NCI-H2107 treated with DMSO at 0.1 percent for 48 hours (cell line): ENCODE measurements around the gene APOBEC3A.
"Not testable (repeated sequence)": the region's sequence is repeated elsewhere in the genome, so short reads cannot be mapped to it uniquely, and the experiment has no call there.

Source experiments
- DNase-seq: peaks from one replicate; lab custom pipeline; 2025; ENCODE audit not compliant: unreplicated experiment; lab: John Stamatoyannopoulos, UW

Gene APOBEC3A

DNA sequence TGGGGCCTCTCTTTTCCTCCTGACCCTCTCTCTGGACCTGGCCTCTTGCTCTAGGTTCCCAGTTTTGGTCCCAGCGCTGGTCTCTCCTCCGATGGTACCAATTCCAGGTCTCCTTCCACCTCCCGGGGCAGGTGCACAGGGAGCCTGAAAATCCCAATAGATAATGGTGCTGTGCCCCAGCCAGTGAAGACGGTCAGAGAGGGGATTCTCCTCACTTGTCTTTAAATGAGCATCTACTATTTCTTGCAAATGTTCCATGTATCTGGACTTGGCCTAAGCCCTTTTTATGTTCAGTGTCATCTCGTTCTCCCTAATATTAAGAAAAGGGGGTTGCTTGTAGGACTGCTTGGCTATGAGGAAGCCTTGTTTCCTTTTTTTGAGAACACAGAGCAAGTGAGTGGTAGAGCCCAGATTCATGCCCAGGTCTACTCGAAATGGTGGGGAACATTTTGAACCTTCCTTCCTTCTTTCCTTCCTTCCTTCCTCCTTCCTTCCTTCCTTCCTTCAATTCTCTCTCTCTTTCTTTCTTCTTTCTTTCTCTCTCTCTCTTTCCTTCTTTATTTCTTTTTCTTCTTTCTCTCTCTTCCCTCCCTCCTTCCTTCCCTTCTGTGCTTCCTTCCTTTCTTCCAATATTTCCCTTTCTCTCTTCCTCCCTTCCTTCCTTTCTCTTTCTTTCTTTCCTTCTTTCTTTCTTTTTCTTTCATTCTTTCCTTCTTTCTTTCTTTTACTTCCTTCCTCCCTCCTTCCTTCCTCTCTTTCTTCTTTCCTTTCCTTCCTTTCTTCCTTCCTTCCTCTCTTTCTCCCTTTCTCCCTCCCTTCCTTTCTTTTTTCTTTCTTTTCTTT, 620 bp downstream of the APOBEC3A start:
- no peak for DNase-seq

DNA sequence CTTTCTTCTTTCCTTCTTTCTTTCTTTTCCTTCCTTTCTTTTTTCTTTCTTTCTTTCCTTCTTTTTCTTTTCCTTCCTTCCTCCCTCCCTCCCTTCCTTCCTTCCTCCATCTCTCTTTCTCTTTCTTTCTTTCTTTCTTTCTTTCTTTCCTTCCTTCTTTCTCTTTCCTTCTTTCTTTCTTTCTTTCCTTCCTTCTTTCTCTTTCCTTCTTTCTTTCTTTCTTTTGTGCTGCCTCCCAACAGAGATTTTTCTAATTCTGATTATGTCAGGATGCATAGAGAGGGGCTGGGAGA, 1.2 kb downstream of the APOBEC3A start:
- not testable (repeated sequence) for DNase-seq

DNA sequence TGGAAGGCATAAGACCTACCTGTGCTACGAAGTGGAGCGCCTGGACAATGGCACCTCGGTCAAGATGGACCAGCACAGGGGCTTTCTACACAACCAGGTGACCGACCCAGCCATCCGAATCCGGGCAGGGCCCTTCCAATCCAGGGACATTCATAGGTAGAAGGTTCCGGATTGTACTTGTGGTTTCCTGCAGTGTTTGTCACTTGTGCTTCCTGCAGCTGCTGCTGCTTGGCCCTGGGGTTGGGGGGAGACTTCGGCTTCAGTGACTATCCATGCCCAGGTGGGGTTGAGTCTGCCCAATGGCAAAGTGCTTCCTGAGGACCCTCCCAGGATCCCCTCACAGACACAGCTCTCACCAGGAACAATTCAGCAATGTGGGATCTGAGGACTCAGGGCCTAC, 2.2 kb downstream of the APOBEC3A start:
- DNase-seq: no peak

DNA sequence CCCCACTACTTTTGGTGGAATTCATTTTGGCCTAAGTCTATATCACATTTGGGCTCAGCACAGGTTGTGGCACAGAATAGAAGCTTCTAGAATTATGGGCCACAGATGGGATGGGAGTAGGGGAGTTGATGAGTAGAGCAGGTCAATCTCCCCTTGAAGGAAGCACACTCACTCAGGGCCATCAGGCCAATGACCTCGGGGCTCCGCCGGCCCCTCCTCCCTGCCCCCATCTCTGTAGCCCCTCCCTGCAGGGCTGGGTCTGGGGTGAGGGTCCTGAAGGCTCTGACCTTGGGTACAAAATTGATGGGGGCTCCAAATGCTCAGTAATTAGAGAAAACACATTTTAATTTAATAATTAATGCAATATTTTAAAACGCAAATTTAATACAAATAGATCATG, 3.3 kb downstream of the APOBEC3A start:
- not testable (repeated sequence) for DNase-seq

DNA sequence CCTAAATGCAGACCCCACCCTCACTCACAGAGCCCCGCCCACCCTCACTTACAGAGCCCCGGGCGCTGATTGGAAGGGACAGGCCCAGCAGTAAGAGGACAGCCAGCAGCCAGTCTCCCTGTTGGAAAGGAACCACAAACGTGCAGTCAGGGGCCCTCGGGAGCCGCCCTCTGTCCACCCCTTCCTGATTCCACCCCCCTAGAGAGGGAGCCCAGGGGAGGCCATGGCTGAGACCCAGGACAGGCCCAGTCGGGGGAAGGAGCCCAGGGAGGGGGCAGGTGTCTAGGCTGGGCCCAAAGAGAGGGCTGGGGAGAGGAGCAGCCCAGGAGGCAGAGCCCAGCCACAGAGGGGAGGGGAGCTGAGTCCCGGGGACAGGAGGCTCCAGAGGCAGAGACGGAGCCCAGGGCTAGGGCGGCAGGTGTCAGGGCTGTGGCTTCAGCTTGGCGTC, 5.9 kb downstream of the APOBEC3A start:
- DNase-seq: not testable (repeated sequence)

DNA sequence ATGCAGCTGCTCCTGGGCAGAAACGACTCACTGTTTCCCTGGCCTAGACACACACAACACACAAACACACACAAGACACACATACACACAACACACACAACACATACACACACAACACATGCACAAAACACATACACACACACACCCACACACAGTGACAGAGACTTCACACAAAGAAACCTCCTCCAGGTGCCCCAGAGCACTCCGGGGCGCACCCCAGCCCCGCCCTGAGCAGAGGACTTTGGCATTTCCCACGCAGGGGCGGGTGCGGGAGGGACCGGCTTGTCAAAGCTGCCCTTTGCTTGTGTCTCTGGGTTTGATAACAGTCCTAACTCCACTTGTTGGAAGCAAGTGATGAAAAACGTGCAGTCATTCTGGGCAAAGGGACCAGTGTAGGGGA, 6.5 kb downstream of the APOBEC3A start:
- no peak for DNase-seq

DNA sequence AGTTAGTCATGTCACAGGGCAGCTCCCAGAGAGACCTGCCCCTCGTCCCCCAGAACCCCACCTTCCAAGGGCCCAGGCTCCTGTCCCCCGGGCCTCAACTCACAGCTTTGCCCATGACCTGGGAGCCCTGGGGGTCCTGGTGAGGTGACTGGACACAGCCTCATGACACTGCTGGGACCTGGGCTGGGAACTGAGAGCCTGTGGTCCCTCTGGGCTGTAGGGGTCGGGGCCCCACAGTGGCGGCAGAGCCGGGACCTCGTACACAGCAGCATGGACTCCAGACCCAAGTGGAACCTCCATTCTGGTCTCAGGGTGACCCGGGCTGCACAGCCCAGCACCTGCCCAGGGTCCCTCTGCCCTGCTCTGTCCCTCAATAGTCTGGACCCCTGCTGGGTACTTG, 6.9 kb downstream of the APOBEC3A start:
- no peak for DNase-seq

DNA sequence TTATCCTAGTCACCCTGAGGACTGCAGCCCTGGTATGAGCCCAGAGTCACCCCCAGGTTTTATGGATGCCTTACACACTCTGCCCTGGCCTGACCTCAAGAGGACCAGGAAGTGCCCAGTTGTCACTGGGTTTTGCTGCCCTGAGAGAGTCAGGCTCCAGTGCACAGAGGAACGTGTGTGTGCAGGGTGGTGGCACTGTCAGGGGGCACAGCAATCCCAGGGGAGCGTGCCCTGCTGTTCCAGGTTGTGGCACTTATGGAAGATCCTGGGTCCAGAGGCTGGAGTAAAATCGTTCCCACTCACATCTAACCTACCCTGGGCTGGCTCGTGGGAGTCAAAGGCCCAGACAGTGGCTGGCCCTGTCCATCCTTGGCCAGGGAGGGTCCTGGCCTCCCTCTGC, 7.6 kb downstream of the APOBEC3A start:
- no peak for DNase-seq

DNA sequence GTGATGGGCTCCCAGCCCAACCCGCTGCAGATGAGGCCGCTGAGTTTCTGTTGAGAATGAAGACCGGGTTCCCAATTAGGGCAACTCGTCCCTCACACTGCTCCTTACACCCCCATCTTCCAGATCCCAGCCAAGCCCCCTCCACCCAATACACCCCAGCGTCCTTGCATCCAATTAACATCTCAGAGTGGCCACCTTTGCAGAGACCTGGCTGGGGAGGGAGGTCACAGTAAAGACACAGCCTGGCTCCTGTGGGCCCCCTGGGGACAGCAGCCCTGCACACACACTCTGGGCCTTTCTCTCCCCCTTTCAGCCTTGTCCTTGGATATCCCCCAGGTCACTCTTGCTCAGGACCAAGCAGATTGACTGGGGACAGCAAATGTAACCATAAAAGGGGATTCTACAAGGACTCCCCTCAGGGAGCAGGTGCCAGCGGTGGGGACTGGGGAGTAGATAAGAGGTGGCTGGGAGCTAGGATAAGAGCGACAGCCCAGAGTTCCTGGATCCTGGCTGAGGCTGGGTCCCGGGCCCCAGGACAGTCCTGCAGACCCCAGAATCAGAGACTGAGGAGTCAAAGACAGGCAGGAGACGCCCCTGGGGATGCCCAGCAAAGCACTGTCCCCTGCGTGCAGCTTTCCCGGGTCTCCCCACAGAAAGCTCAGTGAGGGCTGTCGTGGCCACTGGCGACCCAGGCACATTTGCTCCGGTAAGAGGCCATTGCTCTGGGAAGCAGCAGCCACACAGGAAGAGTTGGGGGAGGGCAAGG, 8.4 kb downstream of the APOBEC3A start:
- DNase-seq: no peak

DNA sequence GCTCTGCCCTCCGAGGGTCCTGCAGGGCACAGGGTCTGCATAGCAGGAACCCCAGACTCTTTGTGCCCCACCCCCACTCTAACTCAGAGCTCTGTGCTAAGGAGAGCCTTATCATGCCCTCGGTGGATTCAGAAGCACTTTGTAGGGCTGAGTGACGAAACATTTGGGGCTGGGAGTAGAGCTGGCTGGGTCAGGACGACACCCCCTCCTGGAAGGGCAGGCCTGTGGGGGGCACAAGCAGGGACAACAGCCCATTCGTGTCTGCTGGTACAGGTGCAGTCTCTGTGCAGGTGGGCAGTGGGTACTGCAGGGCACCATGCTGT, 8.9 kb downstream of the APOBEC3A start:
- DNase-seq: no peak

DNA sequence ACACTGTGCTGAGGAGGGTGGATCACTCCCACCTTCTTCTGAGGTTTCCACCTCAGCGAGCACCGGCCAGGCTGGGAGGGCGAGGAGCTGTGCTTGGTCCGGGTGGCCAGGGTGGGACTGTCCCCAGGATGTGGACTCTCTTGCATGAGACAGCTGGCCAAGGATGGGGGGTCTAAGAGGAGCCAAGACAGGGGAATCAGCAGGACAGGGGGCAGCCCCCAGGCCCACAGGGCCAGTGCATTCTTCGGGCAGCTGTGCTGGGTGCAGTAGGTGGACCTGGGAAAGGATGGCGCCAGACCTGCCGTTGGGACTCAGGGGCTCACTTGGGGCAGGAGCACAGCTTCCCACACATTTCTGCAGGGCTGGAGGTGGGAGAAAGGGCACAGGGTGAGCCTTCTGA, 9.5 kb downstream of the APOBEC3A start:
- no peak for DNase-seq

DNA sequence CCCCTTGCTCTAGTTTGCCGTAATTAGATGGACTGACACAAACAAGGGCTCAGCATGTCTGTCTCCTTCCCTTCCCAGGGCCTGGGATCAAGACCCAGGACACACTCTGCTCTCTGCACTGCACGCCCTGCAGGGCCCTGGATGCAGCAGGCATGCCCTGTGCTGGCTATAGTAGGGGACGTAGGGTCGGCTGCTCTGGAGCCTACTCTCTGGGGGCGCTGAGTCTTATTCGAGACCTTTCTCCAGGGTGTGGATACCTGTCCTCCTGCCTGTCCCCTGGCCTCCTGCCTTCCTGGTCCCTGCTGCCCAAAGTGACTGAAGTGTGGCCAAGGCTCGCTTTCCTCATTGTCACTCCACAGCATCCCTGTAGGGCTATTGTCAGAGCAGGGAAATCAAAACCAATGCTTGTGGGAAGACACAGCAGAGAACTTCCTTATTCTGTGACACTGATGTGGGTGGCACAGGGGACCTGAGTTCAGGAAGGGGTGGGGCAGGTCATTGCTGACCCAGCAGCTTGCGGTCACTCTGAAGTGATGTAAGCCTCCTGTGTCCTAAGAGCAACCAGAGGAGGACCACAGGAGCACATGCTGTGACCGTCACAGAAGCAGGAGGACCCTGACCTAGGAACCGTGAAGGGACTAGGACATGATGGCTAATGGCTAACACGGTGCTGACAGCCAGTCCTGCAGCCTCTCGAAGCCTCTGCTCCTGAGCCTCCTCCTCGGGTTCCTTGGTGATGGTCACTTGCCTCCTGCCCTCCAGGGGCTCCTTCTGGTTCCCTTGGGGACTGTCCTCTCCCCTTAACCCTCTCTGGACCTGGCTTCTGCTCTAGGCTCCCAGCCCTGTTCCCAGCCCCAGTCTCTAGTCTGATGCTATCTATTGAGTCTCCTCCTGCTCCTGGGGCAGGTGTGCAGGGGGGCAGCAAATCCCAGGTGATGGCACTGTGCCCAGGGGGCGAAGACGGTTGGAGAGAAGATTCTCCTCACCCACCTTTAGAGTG, 10.3 kb downstream of the APOBEC3A start:
- no peak for DNase-seq

DNA sequence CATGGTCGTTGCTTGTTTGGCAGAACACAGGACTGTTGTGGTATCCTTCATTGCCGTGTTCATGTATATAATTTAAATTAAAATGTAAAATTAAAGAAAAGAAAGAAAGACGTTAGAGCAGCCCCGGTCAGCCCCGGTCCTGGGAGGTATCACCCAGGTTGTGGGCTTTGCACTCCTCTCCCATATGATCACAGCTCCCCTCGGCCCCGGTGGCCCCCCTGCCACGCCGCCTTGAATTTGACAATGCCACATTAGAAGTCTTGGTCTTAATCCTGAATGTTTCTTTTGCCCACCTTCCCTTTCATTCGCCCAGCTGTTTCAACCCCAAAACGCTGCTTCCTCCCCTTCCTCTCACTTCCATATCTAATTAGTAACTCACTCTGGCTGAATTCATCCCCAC, 11.4 kb downstream of the APOBEC3A start:
- no peak for DNase-seq

DNA sequence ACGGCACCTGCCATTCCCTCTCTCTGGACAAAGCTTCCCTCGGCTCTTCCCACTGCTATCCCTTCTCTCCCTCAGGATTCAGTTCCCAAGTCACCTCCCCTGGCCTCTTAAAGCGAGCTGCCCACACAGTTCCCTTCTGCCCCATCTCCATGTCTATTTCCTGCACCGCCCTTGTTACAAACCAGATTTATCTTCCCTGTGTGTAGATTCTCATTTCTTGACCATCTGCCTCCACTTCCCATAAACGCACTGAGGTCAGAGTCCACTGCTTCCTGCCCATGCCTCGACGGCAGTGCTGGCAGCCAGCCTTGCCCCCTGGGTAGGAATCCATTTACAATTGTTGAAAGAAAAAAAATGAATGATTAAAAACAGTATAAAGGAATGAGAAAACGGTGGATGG, 13.1 kb downstream of the APOBEC3A start:
- no peak for DNase-seq

DNA sequence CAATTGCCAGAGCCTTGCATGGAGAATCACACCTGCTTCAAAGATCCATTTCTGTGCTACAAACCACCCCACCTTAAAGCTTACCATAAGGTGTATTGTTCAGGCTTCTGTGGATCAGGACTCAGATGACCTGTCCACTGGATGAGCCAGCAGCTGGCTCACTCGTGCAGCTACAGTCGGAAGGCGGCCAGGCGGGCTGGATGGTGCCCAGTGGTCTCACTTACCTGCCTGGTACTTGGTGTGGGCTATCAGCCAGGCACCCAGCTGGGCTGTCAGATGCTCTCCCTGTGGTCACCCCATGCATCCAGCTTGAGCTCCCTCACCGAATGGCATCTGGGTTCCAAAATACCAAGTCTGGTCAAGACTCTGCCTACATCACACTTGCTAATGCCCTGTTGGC, 13.8 kb downstream of the APOBEC3A start:
- no peak for DNase-seq

DNA sequence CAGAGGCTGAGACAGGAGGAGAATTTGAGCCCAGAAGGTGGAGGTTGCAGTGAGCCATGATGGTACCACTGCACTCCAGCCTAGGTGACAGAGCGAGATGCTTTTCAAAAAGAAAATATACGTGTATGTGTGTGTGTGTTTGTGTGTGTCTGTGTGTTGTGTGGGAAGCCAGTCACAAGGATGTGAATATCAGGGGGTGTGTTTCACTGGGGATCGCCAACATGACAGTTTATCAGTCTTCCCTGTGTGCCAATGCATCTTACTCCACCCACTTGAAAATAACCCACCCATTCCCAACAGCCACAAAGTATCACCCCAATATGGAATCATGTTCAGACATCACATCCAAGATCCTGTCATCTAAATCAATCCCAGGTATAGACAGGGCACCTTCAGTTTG, 14.4 kb downstream of the APOBEC3A start:
- no peak for DNase-seq

DNA sequence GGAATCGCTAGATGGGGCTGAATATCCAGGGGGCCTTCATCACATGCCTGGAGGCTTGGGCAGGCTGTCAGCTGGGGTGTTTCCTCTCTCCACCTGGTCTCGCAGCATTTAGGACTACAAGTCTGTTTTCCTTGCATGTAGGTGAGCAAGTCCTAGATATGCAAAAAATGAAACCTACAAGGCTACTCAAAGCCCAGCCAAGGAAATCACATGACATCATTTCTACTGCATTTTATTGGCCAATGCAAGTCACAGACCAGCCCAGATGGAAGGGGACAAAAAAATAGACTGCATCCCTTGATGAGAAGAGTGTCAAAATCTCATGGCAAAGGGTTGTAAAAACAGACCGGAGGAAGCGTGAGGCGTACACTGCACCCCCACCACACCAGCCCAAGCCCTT, 15.1 kb downstream of the APOBEC3A start:
- DNase-seq: no peak

DNA sequence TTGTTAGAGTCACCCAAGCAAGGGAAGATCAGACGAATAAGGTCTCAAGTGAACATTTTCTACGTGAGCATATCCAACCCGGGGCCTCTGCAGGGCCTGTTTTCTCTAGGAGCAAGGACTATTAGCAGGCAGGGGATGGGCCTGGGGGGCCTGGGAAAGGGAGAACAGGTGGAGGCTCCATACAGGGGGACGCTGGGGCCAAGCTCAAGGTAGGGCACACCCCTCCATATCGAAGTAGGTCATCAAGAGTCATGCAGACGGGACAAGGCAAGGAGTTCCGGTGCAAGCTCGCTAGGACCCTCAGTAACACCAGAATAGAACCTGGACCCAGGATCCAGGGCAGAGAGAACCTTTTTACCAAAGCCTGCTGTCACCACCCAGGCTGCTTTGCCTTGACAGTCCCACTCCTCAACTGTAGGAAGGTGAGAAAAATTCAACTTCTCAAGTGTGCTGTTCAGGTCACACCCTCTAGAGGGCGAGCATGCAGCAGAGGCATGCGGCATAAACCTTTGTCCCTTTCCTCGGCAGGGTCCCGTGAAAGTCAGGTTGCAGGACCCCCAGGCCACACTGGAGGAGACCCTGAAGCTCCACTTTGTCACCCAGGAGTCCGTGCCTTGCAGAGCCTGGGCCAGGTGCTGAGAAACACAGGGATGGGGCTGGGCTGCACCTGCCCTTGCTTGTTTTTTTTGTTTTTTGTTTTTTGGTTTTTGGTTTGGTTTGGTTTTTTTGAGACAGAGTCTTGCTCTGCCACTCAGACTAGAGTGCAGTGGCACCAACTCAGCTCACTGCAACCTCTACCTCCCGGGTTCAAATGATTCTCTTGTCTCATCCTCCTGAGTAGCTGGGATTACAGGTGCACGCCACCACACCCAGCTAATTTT, 16.1 kb downstream of the APOBEC3A start:
- DNase-seq: no peak

DNA sequence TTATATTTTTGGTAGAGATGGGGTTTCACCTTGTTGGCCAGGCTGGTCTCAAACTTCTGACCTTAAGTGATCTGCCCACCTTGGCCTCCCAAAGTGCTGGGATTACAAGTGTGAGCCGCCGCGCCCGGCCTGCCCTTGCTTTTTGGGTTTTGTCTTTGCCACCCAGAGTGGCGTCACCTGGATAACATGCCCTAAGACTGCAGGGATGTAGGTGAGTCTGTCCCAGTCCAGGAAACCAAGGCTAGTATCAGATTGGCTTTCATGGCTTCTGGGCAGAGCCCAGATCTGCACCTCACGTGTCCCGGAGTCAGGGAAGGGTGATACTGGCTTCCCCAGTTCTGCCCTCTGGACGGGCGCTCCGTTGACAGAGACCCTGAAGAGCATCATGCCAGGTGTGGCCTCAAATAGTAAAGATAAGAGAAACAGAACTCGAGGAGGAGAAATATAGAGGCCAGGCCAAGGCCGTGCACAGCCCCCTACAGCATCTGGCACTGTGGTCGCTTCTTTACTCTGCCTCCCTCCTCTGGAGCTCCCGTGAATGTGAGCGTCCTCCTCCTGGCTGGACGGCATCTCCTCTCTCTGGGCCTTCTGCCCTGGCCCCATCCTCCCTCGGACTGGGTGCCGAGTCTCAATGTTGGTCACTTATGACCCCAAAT, 16.9 kb downstream of the APOBEC3A start:
- no peak for DNase-seq

DNA sequence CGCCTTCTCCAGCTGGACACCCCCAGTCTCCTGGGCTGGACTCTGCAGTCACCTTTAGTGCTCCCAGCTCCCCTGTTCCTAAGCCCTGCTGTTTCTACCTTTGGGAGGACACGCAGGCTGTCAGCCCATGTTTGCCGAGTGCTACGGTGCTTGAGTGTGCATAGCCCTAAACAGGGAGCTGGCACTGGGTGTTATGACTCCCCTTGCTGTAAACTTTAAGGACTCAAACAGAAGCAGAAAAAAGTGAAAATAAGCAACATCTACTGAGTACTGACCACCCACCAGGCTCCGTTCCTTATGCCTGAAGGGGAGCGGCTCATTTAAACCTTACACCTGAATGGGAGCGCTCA, 17.4 kb downstream of the APOBEC3A start:
- no peak for DNase-seq
